ENCODE measurements around the gene FANCC. TPM values are rescaled to one million over a fixed set of nuclear protein-coding genes. Genes with fewer than 3 reads are reported as not detected.
"Not testable (repeated sequence)": the region's sequence is repeated elsewhere in the genome, so short reads cannot be mapped to it uniquely, and the experiment has no call there.

FANCC gene
- total RNA-seq, 2 donors from 2014 or later: 4.9 to 21.2 TPM

DNA sequence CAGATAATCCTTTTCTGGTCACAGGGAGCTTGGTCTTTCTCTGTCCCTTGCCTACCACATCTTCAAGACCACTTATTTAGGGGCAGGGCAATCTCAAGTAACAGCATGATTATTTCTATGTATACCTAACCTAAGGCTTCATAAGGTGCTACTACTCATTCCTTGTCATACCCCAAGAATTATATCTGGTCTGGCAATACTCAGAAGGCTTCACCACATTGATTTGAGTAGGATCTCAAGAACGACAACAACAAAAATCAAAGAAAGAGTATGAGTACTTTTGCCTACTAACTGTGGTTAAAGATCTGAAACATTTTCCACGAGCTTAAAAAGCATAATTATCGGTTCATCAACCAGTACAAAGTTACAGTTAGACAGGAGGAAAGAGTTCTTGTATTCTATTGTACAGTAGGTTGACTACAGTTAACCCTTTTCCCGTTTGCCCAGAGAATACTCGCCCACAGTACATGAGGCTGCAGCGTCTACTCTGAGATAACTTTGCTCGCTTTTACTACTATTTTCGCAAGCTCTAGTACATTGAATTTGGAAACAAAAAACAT, 41.0 kb downstream of the FANCC start:
- no peaks in the 10 kb centered on the region for H3K36me3 ChIP-seq
- 85% methylated on average over 8 of the region's 8 CpGs for WGBS
- no peak overlapping the region for H3K27ac ChIP-seq
- intact Hi-C loops (cut with DNase I): no loop called here
- H3K4me1 ChIP-seq (replicated peaks): no peaks in the 10 kb centered on the region
- H3K9me3 ChIP-seq: no peaks in the 10 kb centered on the region
- no peak for DNase-seq (ENCODE audit: low spot score)
- H3K4me3 ChIP-seq: no peak overlapping the region
- no peaks in the 10 kb centered on the region for H3K27me3 ChIP-seq (replicated peaks; ENCODE audit: insufficient read depth)
- TF ChIP-seq, protein P1, sequence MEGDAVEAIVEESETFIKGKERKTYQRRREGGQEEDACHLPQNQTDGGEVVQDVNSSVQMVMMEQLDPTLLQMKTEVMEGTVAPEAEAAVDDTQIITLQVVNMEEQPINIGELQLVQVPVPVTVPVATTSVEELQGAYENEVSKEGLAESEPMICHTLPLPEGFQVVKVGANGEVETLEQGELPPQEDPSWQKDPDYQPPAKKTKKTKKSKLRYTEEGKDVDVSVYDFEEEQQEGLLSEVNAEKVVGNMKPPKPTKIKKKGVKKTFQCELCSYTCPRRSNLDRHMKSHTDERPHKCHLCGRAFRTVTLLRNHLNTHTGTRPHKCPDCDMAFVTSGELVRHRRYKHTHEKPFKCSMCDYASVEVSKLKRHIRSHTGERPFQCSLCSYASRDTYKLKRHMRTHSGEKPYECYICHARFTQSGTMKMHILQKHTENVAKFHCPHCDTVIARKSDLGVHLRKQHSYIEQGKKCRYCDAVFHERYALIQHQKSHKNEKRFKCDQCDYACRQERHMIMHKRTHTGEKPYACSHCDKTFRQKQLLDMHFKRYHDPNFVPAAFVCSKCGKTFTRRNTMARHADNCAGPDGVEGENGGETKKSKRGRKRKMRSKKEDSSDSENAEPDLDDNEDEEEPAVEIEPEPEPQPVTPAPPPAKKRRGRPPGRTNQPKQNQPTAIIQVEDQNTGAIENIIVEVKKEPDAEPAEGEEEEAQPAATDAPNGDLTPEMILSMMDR (IDR thresholded peaks at IDR 0.05): no peak
- TF ChIP-seq POLR2AphosphoS5 (IDR thresholded peaks at IDR 0.05) (no peak), POLR2A (IDR thresholded peaks at IDR 0.05) (no peak)

DNA sequence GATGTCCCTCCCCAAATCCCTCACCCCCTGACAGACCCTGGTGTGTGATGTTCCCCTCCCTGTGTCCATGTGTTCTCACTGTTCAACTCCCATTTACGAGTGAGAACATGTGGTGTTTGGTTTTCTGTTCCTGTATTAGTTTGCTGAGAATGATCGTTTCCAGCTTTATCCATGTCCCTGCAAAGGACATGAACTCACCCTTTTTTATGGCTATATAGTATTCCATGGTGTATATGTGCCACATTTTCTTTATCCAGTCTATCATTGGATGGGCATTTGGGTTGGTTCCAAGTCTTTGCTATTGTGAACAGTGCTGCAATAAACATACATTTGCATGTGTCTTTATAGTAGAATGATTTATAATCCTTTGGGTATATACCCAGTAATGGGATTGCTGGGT, 43.3 kb downstream of the FANCC start:
- H3K4me3 ChIP-seq; H3K27ac ChIP-seq; intact Hi-C loops (cut with DNase I); H3K36me3 ChIP-seq; H3K27me3 ChIP-seq (replicated peaks; ENCODE audit: insufficient read depth); DNase-seq (ENCODE audit: low spot score); H3K4me1 ChIP-seq (replicated peaks); H3K9me3 ChIP-seq: not testable (repeated sequence)
- 93% methylated on average over 2 of the region's 2 CpGs for WGBS

DNA sequence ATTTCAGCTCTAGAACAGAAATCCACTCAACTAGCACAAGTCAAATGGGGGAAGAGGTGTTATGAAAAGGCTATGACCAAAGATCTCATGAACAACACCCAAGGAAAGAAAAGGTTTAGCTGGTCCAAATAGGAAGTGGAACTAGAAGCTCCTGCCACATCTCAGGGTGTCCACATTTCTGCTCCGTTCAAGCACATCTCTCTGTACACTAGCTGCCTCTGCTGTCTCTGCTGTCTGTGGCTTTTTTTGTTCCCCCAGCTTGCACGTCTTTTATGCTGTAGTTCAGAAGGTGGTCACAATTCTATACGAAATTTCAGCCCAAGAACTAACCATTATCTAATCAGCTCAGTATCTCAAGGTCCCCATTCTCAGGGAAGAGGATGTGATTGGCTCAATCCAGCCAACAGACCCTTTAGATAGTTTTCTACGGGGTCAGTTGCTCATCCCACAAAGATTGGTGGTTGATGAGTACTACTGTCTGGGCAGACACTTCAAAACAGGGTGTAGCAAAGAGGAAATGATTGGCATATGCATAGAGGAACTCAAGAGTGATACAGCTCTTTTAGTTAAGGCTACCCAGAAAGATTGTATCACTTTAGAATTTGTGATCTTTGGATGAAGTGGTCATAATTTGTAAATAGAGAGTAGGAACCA, 44.0 kb downstream of the FANCC start:
- Histone ChIP-seq H3K4me3 (no peak overlapping the region), H3K36me3 (no peaks in the 10 kb centered on the region), H3K4me1 (replicated peaks) (no peaks in the 10 kb centered on the region), H3K27ac (no peak overlapping the region), H3K27me3 (replicated peaks; ENCODE audit: insufficient read depth) (no peaks in the 10 kb centered on the region), H3K9me3 (no peaks in the 10 kb centered on the region)
- no peak for DNase-seq (ENCODE audit: low spot score)
- 87% methylated on average over 4 of the region's 4 CpGs for WGBS
- TF ChIP-seq, protein P1 (IDR thresholded peaks at IDR 0.05): no peak
- TF ChIP-seq POLR2A (IDR thresholded peaks at IDR 0.05) (no peak), POLR2AphosphoS5 (IDR thresholded peaks at IDR 0.05) (no peak)
- intact Hi-C loops (cut with DNase I): no loop called here

DNA sequence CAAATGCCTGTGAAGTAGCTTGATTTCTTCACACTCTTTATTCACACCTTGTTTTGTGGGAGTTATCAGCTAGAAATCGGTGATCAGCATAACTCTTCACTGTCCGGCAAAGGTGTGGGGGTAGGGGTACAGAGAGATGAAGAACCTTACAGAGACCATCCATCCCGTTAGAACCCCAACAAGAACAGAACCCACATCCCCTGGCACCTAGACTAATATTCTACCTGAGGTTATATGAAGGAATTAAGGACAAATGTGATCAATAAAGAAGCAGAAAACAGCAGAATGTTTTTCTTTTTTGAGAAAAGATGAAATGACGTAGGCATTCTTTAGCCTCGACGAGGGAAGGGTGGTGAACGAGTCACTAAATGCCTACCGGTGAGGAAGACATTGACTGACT, 44.7 kb downstream of the FANCC start:
- TF ChIP-seq POLR2A (IDR thresholded peaks at IDR 0.05) (no peak), POLR2AphosphoS5 (IDR thresholded peaks at IDR 0.05) (no peak)
- TF ChIP-seq, protein P1 (IDR thresholded peaks at IDR 0.05): no peak
- Histone ChIP-seq H3K9me3 (no peaks in the 10 kb centered on the region), H3K4me3 (no peak overlapping the region), H3K36me3 (no peaks in the 10 kb centered on the region), H3K4me1 (replicated peaks) (no peaks in the 10 kb centered on the region), H3K27ac (no peak overlapping the region), H3K27me3 (replicated peaks; ENCODE audit: insufficient read depth) (no peaks in the 10 kb centered on the region)
- 98% methylated on average over 8 of the region's 8 CpGs for WGBS
- intact Hi-C loops (cut with DNase I): no loop called here
- DNase-seq (ENCODE audit: low spot score): no peak

DNA sequence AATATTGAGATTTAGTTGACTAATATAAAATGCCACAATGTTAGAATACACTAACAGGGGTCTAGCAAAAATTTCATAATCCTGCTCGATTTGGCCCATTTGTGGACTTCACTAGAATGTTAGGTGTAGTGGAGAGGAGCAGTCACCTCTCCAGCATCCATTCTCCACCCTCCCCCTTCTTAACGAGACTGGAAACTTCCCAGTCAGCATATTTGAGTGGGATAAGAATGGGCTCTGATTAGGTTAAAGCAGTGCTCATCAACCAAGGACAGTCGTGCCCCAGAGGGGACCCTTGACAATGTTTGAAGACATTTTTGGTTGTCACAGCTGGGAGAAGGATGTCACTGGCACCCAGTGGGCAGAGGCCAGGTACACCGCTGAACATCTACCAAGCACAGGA, 46.7 kb downstream of the FANCC start:
- H3K36me3 ChIP-seq: no peaks in the 10 kb centered on the region
- intact Hi-C loops (cut with DNase I): no loop called here
- TF ChIP-seq, protein P1 (IDR thresholded peaks at IDR 0.05): no peak
- TF ChIP-seq POLR2A (IDR thresholded peaks at IDR 0.05): no peak
- no peak for TF ChIP-seq POLR2AphosphoS5 (IDR thresholded peaks at IDR 0.05)
- no peak overlapping the region for H3K27ac ChIP-seq
- no peaks in the 10 kb centered on the region for H3K9me3 ChIP-seq
- H3K4me1 ChIP-seq (replicated peaks): no peaks in the 10 kb centered on the region
- WGBS: 71% methylated on average over 4 of the region's 4 CpGs
- no peaks in the 10 kb centered on the region for H3K27me3 ChIP-seq (replicated peaks; ENCODE audit: insufficient read depth)
- no peak for DNase-seq (ENCODE audit: low spot score)
- H3K4me3 ChIP-seq: no peak overlapping the region

DNA sequence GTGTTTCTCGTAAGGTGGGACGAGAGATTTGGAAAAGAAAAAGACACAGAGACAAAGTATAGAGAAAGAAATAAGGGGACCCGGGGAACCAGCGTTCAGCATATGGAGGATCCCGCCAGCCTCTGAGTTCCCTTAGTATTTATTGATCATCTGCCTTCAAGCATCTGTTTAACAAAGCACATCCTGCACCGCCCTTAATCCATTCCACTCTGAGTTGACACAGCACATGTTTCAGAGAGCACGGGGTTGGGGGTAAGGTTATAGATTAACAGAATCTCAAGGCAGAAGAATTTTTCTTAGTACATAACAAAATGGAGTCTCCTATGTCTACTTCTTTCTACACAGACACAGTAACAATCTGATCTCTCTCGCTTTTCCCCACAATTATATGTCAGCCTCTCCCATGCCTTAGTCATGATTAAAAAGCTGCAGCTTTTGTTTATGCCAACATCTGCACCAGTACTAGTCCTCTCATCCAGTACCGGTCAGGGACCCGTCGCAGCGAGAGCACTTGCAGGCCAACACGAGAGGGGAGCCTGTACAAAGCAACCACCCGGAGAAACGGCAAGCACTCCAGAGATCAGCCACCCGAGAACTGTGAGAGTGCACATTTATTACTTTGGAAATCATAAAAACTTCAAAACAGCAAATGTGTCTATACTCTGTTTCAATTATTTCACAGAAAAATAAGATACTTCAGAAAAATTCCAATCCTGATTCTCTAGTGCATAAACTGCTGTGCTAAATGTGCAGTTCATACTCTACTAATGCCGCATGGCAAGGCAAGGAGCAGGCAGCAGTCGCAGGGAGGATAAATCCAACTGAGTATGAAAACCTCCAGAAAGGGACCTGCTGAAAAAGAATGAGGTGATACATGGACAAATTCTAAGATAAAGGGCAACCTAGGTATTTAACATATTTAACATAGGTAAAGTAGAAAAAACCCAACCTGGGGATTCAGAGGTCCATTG, 47.4 kb downstream of the FANCC start:
- not testable (repeated sequence) for H3K27ac ChIP-seq; H3K27me3 ChIP-seq (replicated peaks; ENCODE audit: insufficient read depth); H3K4me3 ChIP-seq; DNase-seq (ENCODE audit: low spot score); H3K9me3 ChIP-seq; H3K4me1 ChIP-seq (replicated peaks); H3K36me3 ChIP-seq
- WGBS: 68% methylated on average over 18 of the region's 18 CpGs
- intact Hi-C loops (cut with DNase I): loop anchor here (10.0 kb wide), 1 partner anchor 1045 kb away; no protein-coding TSS in a partner anchor
